C1 segment of cervical spinal cord (tissue), 14 donors: Measurements from ENCODE around the gene TEX101.
"Not testable (repeated sequence)": the region's sequence is repeated elsewhere in the genome, so short reads cannot be mapped to it uniquely, and the experiment has no call there.

ENCODE experiments used
- DNase-seq, 14 donors: peaks; one replicate each; lab custom pipeline; 2025; lab: John Stamatoyannopoulos, UW

Gene TEX101

GRCh38 chr19:43420954-43421353 lies 6.3 kb downstream of the TEX101 start:
- DNase-seq: no peak

DNA sequence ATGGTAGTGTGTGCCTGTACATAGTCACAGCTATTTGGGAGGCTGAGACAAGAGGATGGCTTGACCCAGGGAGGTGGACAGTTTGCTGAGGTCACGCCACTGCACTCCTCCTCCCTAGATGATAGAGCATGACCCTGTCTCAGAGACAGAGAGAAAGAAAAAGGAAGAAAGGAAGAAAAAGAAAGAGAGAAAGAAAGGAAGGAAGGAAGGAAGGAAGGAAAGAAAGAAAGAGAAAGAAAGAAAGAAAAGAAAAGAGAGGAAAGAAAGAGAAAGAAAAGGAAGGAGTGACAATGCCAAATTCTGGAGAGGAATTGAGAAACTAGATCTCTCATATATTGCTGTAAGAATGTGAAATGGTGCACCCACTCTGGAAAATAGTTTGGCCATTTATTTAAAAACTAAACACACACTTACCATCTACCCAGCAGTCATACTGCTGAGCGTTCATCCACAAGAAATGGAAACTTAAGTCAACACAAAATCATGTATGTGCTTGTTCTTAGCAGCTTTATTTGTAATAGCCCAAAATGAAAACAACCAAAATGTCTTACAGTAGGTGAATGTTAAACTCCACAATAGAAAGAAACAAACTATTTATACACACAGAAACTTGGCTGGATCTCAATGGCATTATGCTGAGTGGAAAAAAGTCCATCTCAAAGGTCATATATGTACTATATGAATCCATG lies 7.5 kb downstream of the TEX101 start:
- DNase-seq: no peak

GRCh38 chr19:43422689-43423066 lies 8.0 kb downstream of the TEX101 start:
- DNase-seq: no peak

- no peak for DNase-seq
These were observed 9.1 kb downstream of the TEX101 start for GRCh38 chr19:43423779-43424178.

- no peak for DNase-seq
These were observed 11.1 kb downstream of the TEX101 start for GRCh38 chr19:43425567-43426392.

- no peak for DNase-seq
These were observed 14.7 kb downstream of the TEX101 start for GRCh38 chr19:43429395-43429794.

DNA sequence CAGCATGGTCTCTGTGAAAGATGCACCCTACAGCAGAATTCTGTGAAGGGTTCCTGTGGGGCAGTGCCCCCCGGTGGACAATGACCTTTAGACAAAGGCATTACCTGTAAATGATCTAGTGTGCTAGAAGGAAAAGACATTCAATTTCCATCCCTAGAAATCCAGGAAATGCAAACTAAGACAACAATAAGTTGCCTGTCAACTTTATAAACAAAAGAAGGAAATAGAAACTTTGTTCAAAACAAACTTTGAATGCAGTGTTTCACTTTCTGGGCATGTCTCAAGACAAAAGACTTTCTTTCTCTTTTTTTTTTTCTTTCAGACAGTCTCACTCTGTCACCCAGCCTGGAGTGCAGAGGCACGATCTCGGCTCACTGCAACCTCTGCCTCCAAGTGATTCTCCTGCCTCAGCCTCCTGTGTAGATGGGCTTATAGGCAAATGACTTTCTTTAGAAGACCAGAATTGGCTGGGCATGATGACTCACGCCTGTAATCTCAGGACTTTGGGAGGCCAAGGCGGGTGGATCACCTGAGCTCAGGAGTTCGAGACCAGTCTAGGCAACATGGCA lies 15.5 kb downstream of the TEX101 start:
- no peak for DNase-seq

DNA sequence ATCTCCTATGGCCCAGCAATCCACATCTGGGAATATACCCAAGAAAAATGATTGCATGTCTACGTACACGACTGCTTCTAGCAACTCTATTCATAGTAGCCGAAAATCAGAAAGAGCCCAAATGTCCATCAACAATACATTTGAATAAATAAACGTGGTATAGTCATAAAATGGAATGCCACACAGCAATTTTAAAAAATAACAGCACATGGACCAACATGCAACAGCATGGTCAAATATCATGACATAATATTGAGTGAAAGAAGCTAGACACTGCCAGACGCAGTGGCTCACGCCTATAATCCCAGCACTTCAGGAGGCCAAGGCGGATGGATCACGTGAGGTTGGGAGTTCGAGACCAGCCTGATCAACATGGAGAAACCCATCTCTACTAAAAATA lies 16.3 kb downstream of the TEX101 start:
- no peak for DNase-seq

- DNase-seq: no peak
These were observed 18.6 kb downstream of the TEX101 start for GRCh38 chr19:43433358-43433673.

- DNase-seq: no peak
These were observed 19.0 kb downstream of the TEX101 start for GRCh38 chr19:43433689-43434088.

- DNase-seq: no peak
These were observed 21.1 kb downstream of the TEX101 start for GRCh38 chr19:43435775-43436174.

GRCh38 chr19:43437284-43437683 lies 22.6 kb downstream of the TEX101 start:
- DNase-seq: not testable (repeated sequence)

DNA sequence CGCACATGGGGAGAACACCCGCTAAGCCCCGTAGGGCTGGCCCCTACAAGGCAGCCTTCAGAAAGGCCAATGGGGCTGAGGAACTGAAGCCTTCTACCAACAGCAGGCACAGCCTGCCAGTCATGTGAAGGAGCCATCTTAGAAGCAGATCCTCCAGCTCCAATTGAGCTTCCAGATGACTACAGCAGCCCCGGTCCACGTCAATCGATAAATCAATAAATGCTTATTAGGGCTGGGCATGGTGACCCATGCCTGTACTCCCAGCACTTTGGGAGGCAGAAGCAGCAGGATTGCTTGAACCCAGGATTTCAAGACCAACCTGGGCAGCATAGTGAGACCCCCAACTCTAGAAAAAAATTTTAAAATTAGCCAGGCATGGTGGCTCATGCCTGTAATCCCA lies 23.0 kb downstream of the TEX101 start:
- no peak for DNase-seq

- DNase-seq: no peak
These were observed 23.8 kb downstream of the TEX101 start for GRCh38 chr19:43438291-43439031.

GRCh38 chr19:43439032-43439708 lies 24.5 kb downstream of the TEX101 start:
- DNase-seq: no peak

GRCh38 chr19:43439709-43440063 lies 25.0 kb downstream of the TEX101 start:
- DNase-seq: no peak

GRCh38 chr19:43441716-43442115 lies 27.0 kb downstream of the TEX101 start:
- no peak for DNase-seq

GRCh38 chr19:43444091-43444490 lies 29.4 kb downstream of the TEX101 start:
- not testable (repeated sequence) for DNase-seq

- no peak for DNase-seq
These were observed 30.0 kb downstream of the TEX101 start for GRCh38 chr19:43444531-43445287.

- no peak for DNase-seq
These were observed 30.7 kb downstream of the TEX101 start for GRCh38 chr19:43445426-43445825.
